Prostate gland (tissue), 2 donors: Measurements from ENCODE around the gene RBM12.

ENCODE experiments used
- CTCF ChIP-seq, 4 experiments: fragments of 200-600 bp in 2 of 4; fragments of 450-650 bp in 2 of 4; sonication (generic) in 2 of 4; IDR thresholded peaks; 1 replicate in 3 of 4; 2 replicates in 1 of 4; pipeline ENCODE4 v1.5.1; 2016 to 2019; ENCODE audit warnings: antibody characterized with exemption in 4 of 4, mild to moderate bottlenecking in 2 of 4, moderate library complexity in 2 of 4
- POLR2A ChIP-seq: fragments of 450-650 bp; IDR thresholded peaks from one replicate; pipeline ENCODE4 v1.6.1; 2016; ENCODE audit warnings: antibody characterized with exemption, mild to moderate bottlenecking

- TF ChIP-seq CTCF (IDR thresholded peaks at IDR 0.05) (no peak), POLR2A (no peak)
Measured at GRCh38 chr20:35621560-35621946, 43.1 kb downstream of the RBM12 start.
